GM19467 (cell line): ENCODE data around the gene PCDH11Y.
A peak's percentile ranks its signal among the peaks of the same experiment; 100 is the strongest.
"Not testable (repeated sequence)": the region's sequence is repeated elsewhere in the genome, so short reads cannot be mapped to it uniquely, and the experiment has no call there.

Experiments used
- ATAC-seq: cut with Tn5 transposase; IDR thresholded peaks from one replicate; pipeline ENCODE4 v1.9.1; 2021; ENCODE audit warnings: mild to moderate bottlenecking, moderate library complexity; ENCODE audit not compliant: unreplicated experiment

PCDH11Y gene

GRCh38 chrY:5000057-5000456, at the start of gene PCDH11Y:
TSS of gene PCDH11Y (plus strand) at chrY:5000296. CDS start at chrY:5057100, 56,804 bp downstream.
- ATAC-seq = not testable (repeated sequence)

DNA sequence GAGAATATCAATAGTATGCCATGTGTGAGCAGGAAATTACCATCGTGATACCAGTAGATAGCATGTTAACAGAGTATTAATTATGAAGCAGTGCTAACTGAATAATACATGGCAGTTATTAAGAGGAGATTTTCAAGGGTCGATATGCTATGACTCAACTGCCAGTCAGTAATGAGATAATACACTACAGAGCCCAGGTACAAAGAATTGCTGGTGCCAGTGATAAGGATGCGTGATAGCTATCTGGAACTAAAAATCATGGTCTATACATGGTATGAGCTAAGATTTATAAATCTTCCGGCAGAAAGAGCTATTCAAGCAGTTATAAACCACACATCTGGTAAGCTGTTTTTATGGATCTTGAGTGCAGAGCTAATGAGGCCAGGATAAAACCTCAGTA, 32.2 kb upstream of the PCDH11Y start:
- not testable (repeated sequence) for ATAC-seq

- ATAC-seq = peak; percentile 100
Observed at GRCh38 chrY:4991743-4992400, 8.2 kb upstream of the PCDH11Y start.

DNA sequence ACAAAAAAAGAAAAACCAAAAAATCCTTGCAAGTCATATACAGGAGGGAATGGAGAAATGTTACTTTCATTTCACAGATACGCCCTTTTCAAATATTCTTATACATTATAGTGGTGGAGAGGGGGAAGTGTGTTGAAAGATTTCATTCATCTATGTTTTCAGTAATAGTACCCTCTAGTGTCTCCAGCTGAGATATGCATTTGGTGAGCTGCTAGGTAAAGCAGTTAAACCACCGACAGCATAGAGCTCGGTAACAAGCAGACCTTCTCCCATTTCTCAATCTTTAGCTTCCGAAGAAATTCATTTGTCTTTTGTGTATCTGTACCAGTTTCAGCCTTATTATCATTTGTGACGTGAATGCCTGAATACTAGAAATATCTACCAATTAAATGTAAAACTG, 5.2 kb upstream of the PCDH11Y start:
- ATAC-seq = not testable (repeated sequence)

DNA sequence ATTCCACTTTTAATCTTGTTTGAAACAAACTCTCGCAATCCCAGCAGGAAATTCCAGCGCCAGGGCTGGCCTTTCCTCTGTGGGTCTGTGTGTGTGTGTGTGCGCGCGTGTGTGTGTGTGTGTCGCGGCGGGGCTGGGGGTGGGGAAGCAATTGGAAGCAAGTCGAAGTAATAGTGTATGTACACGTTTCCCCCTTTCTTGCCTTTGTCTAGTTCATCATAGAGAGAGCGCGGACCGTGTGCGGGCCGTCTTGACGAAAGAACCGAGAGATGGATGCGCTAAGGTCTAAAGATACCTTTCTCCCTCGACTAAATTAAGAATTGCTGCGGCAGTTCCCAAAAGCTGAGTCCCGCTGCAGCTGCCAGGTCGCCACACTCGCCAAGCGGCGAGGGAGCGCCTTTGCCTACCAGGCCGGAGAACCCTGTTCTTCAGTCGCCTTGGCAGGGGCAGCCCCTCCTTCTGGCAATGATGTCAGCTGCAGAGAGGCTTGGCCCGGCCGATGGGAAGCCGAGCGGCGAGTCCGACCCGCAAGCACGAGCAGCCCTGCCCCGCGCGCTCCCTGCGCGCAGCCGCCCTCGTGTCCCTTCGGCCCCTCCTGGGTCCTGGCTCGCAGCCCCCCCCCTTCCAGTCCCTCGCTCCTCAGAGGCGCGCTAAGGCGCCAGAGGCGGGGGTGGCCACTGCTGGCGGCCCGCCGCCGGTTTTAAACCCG, 2.5 kb downstream of the PCDH11Y start:
- not testable (repeated sequence) for ATAC-seq

DNA sequence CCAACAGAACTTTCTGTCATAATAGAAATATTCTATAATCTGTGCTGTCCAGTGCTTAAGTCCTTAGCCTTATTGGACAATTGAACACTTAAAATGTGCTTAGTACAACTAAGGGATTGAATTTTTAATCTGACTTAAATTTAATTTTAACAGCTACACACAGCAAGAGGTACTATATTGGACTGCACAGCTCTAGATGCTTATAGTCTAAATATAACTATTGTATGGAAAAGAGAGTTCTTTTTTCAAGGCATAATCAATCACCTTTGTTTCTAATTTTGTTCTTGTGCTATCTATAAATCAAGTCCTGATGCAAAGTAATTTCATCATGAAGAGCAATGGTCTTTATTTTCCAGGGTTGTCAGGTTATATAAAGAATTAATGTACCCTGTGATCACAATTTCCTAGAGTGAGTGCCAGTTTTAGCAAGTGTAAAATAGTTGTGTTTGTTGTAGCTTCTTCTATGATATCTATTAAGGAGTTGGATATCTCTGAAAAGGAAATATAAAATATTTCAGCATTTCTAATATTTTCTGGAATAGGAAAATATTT, 39.0 kb downstream of the PCDH11Y start:
- not testable (repeated sequence) for ATAC-seq

DNA sequence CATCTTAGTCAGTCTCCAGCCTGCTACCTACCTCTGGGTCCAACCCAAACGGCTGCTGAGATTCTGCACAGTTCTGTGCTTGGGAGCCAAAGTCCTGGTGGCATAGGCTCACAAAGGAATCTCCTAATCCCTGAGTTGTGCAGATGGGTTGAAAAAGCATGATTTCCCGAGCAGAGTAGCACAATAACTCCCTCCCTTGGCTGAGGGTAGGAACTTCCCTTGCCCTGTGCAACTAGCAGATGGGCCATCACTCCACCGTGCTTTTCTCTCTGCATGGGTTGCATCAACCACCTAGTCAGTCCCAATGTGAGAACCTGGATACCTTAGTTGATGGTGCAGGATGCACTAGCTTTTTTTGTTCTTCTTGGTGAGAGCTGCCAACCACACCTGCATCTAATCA, 82.9 kb downstream of the PCDH11Y start:
- not testable (repeated sequence) for ATAC-seq

- ATAC-seq = not testable (repeated sequence)
Observed at GRCh38 chrY:5182998-5183397, 182.9 kb downstream of the PCDH11Y start.

GRCh38 chrY:5215116-5215515, 215.0 kb downstream of the PCDH11Y start:
- not testable (repeated sequence) for ATAC-seq

GRCh38 chrY:5324931-5325330, 324.8 kb downstream of the PCDH11Y start:
- ATAC-seq = not testable (repeated sequence)

- ATAC-seq = not testable (repeated sequence)
Observed at GRCh38 chrY:5342220-5342619, 342.1 kb downstream of the PCDH11Y start.

DNA sequence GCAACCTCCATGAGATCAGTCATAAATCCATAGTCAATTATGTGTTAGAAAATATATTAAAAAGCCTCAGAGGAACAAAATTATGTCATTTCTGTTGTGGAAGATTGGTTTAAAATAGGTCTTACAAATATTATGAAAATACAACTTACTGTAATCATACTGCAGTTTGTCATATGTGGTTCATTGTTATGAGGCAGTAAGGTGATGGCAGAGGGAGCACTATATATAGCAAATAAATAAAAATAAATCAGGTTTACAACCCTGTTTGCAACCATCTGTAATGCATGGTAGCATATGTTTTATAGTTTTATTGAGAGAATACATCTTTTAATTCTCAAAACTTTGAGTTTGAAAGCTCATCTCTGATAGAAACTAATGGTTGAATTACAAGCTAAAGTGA, 543.6 kb downstream of the PCDH11Y start:
- ATAC-seq = not testable (repeated sequence)

GRCh38 chrY:5638589-5638988, 638.5 kb downstream of the PCDH11Y start:
- ATAC-seq = not testable (repeated sequence)

DNA sequence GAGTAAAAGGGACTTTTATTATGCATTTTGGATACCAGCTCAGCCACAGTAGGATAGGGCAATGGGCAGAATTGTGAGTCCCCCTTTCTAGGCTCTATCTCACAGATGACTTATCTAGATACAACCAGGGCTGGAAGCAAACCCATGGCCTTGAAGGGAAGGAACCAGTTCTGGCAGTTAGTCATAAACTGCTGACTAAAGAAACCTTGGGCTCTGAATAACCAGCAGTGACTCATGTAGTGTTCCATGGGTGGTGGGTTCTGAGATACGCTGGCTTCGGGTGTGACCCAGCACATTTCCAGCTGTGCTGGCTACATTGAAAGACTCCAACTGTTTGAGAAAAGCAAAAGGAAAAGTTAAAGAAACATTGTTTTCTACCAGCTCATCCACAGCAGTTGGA, 679.2 kb downstream of the PCDH11Y start:
- ATAC-seq = not testable (repeated sequence)

DNA sequence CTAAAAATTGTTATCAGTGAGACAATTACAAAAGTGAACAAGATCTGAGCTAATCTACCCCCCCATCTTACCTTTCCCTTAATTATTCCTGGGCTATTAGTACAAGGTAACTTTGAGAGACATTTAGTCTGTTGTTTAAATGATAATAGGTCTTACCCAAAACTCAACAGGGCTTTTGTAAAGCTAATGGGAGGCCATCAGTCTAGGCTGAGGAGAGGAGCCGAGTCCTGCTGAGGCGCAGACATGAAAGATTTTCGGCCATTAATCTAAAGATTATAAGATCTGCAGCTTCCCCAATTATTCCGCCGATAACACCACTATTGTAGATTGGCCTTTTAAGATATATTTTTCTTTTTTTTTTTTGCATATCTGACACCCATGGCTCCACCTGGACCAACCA, 708.6 kb downstream of the PCDH11Y start:
- ATAC-seq = not testable (repeated sequence)

GRCh38 chrY:5709788-5710381, 709.8 kb downstream of the PCDH11Y start:
- not testable (repeated sequence) for ATAC-seq

GRCh38 chrY:5761403-5761802, 761.3 kb downstream of the PCDH11Y start:
- not testable (repeated sequence) for ATAC-seq

GRCh38 chrY:5776485-5776884, 776.4 kb downstream of the PCDH11Y start:
- ATAC-seq = not testable (repeated sequence)
